GM21528 (cell line): ENCODE measurements around the gene OR5D16.
"Not testable (repeated sequence)": the region's sequence is repeated elsewhere in the genome, so short reads cannot be mapped to it uniquely, and the experiment has no call there.

Experiments used
- ATAC-seq: cut with Tn5 transposase; IDR thresholded peaks from one replicate; pipeline ENCODE4 v1.9.1; 2021; ENCODE audit warnings: mild to moderate bottlenecking, moderate library complexity; ENCODE audit not compliant: unreplicated experiment, low FRiP score

OR5D16 gene

GRCh38 chr11:55838452-55838851 lies at the start of gene OR5D16:
OR5D16 (plus strand) TSS chr11:55838752; CDS start chr11:55838752, 0 bp downstream.
- ATAC-seq: no peak

- ATAC-seq: no peak
These were observed 46.9 kb upstream of the OR5D16 start for GRCh38 chr11:55791606-55792005.

- ATAC-seq: no peak
These were observed 45.2 kb upstream of the OR5D16 start for GRCh38 chr11:55793321-55793720.

- ATAC-seq: no peak
These were observed 43.3 kb upstream of the OR5D16 start, which contains the start of gene OR5D14 for GRCh38 chr11:55795256-55795655. OR5D14 (plus strand) TSS chr11:55795556; CDS start chr11:55795556, 0 bp downstream.

- no peak for ATAC-seq
These were observed 32.3 kb upstream of the OR5D16 start for GRCh38 chr11:55806248-55806647.

- ATAC-seq: no peak
These were observed 27.5 kb upstream of the OR5D16 start, which contains the start of gene OR5L1 for GRCh38 chr11:55811067-55811466. OR5L1 (plus strand) TSS chr11:55811367; CDS start chr11:55811467, 100 bp downstream.

GRCh38 chr11:55819330-55819729 lies 19.2 kb upstream of the OR5D16 start, which contains the start of gene OR5D18:
OR5D18 (plus strand) TSS chr11:55819630; CDS start chr11:55819630, 0 bp downstream.
- ATAC-seq: no peak

GRCh38 chr11:55826919-55827318 lies 11.6 kb upstream of the OR5D16 start, which contains the start of gene OR5L2:
OR5L2 (plus strand) TSS chr11:55827219; CDS start chr11:55827219, 0 bp downstream.
- ATAC-seq: no peak

GRCh38 chr11:55847453-55847852 lies 8.9 kb downstream of the OR5D16 start:
- ATAC-seq: no peak

- no peak for ATAC-seq
These were observed 10.5 kb downstream of the OR5D16 start for GRCh38 chr11:55849037-55849436.

- ATAC-seq: no peak
These were observed 13.6 kb downstream of the OR5D16 start for GRCh38 chr11:55852141-55852540.

- no peak for ATAC-seq
These were observed 16.2 kb downstream of the OR5D16 start for GRCh38 chr11:55854704-55855103.

GRCh38 chr11:55867354-55867753 lies 28.8 kb downstream of the OR5D16 start:
- not testable (repeated sequence) for ATAC-seq

- ATAC-seq: not testable (repeated sequence)
These were observed 34.2 kb downstream of the OR5D16 start for GRCh38 chr11:55872731-55873130.

- not testable (repeated sequence) for ATAC-seq
These were observed 34.6 kb downstream of the OR5D16 start for GRCh38 chr11:55873146-55873545.

- ATAC-seq: not testable (repeated sequence)
These were observed 44.4 kb downstream of the OR5D16 start, which contains the start of gene TRIM51 for GRCh38 chr11:55882997-55883396. TRIM51 (plus strand) TSS chr11:55883297; CDS start chr11:55885429, 2,132 bp downstream.

- ATAC-seq: not testable (repeated sequence)
These were observed 46.4 kb downstream of the OR5D16 start for GRCh38 chr11:55884995-55885394.

GRCh38 chr11:55885481-55885880 lies 46.9 kb downstream of the OR5D16 start:
- ATAC-seq: not testable (repeated sequence)
